Measurements from ENCODE around the gene ANKRD61.
"Not testable (repeated sequence)": the region's sequence is repeated elsewhere in the genome, so short reads cannot be mapped to it uniquely, and the experiment has no call there.

ANKRD61 gene

GRCh38 chr7:6022707-6023106, 8.5 kb upstream of the ANKRD61 start:
- peaks cover 17% of the 10 kb centered on the region for H3K4me1 Mint-ChIP-seq
- H3K27ac Mint-ChIP-seq: no peak overlapping the region
- ATAC-seq (ENCODE audit: low read depth) (no peak), DNase-seq (ENCODE audit: low spot score in 2 of 2) (no peak)
- H3K9me3 Mint-ChIP-seq: no peaks in the 10 kb centered on the region
- no peak overlapping the region for H3K4me3 Mint-ChIP-seq
- peaks cover 43% of the 10 kb centered on the region for H3K36me3 Mint-ChIP-seq
- no peaks in the 10 kb centered on the region for H3K27me3 Mint-ChIP-seq

GRCh38 chr7:6023974-6024435, 7.2 kb upstream of the ANKRD61 start:
- peak overlapping the region; percentile 12 for H3K27ac Mint-ChIP-seq
- DNase-seq (ENCODE audit: low spot score in 2 of 2): no peak
- ATAC-seq (ENCODE audit: low read depth): no peak
- peaks cover 17% of the 10 kb centered on the region for H3K4me1 Mint-ChIP-seq
- H3K36me3 Mint-ChIP-seq: peaks cover 44% of the 10 kb centered on the region
- H3K27me3 Mint-ChIP-seq: no peaks in the 10 kb centered on the region
- no peak overlapping the region for H3K4me3 Mint-ChIP-seq
- no peaks in the 10 kb centered on the region for H3K9me3 Mint-ChIP-seq

GRCh38 chr7:6026011-6026819, 5.0 kb upstream of the ANKRD61 start:
- H3K9me3 Mint-ChIP-seq: no peaks in the 10 kb centered on the region
- ATAC-seq (ENCODE audit: low read depth): peak; percentile 100

GRCh38 chr7:6026820-6027311, 4.3 kb upstream of the ANKRD61 start:
- Mint-ChIP-seq H3K27me3 (no peaks in the 10 kb centered on the region), H3K4me1 (peaks cover 20% of the 10 kb centered on the region), H3K4me3 (peak overlapping the region; percentile 86), H3K9me3 (no peaks in the 10 kb centered on the region), H3K36me3 (peaks cover 36% of the 10 kb centered on the region), H3K27ac (peak overlapping the region; percentile 93)
- ATAC-seq (ENCODE audit: low read depth) (peak; percentile 13), DNase-seq (ENCODE audit: low spot score in 2 of 2) (no peak)

More at GRCh38 chr7:6026011-6026819, 5.0 kb upstream of the ANKRD61 start:
- peaks cover 17% of the 10 kb centered on the region for H3K4me1 Mint-ChIP-seq
- peak overlapping the region; percentile 86 for H3K4me3 Mint-ChIP-seq
- peaks cover 38% of the 10 kb centered on the region for H3K36me3 Mint-ChIP-seq
- H3K27me3 Mint-ChIP-seq: no peaks in the 10 kb centered on the region
- peak; percentile 67 to 68 for DNase-seq (ENCODE audit: low spot score in 2 of 2)
- peak overlapping the region; percentile 93 for H3K27ac Mint-ChIP-seq

GRCh38 chr7:6027806-6028365, 3.3 kb upstream of the ANKRD61 start:
- DNase-seq (ENCODE audit: low spot score in 2 of 2) (no peak), ATAC-seq (ENCODE audit: low read depth) (no peak)
- Mint-ChIP-seq H3K27me3 (no peaks in the 10 kb centered on the region), H3K4me1 (peaks cover 20% of the 10 kb centered on the region), H3K27ac (peak overlapping the region; percentile 93), H3K36me3 (peaks cover 30% of the 10 kb centered on the region), H3K4me3 (no peak overlapping the region), H3K9me3 (no peaks in the 10 kb centered on the region)

- ATAC-seq (ENCODE audit: low read depth) (no peak), DNase-seq (ENCODE audit: low spot score in 2 of 2) (no peak)
- peaks cover 29% of the 10 kb centered on the region for H3K36me3 Mint-ChIP-seq
- peaks cover 20% of the 10 kb centered on the region for H3K4me1 Mint-ChIP-seq
- H3K4me3 Mint-ChIP-seq: no peak overlapping the region
- no peak overlapping the region for H3K27ac Mint-ChIP-seq
- no peaks in the 10 kb centered on the region for H3K9me3 Mint-ChIP-seq
- H3K27me3 Mint-ChIP-seq: no peaks in the 10 kb centered on the region
These were observed 2.6 kb upstream of the ANKRD61 start for GRCh38 chr7:6028563-6028962.

- H3K27me3 Mint-ChIP-seq: no peaks in the 10 kb centered on the region
- ATAC-seq (ENCODE audit: low read depth): no peak
- no peak for DNase-seq (ENCODE audit: low spot score in 2 of 2)
- H3K4me3 Mint-ChIP-seq: no peak overlapping the region
- H3K36me3 Mint-ChIP-seq: peaks cover 28% of the 10 kb centered on the region
- H3K27ac Mint-ChIP-seq: peak overlapping the region; percentile 47
- H3K4me1 Mint-ChIP-seq: peaks cover 10% of the 10 kb centered on the region
- H3K9me3 Mint-ChIP-seq: no peaks in the 10 kb centered on the region
These were observed 391 bp downstream of the ANKRD61 start for GRCh38 chr7:6031567-6031966.

GRCh38 chr7:6032167-6032566, 991 bp downstream of the ANKRD61 start:
- Mint-ChIP-seq H3K4me3 (no peak overlapping the region), H3K36me3 (peaks cover 27% of the 10 kb centered on the region)
- no peak for ATAC-seq (ENCODE audit: low read depth)

GRCh38 chr7:6032641-6033040, 1.5 kb downstream of the ANKRD61 start:
- no peak overlapping the region for H3K4me3 Mint-ChIP-seq
- no peak for ATAC-seq (ENCODE audit: low read depth)
- H3K36me3 Mint-ChIP-seq: peaks cover 28% of the 10 kb centered on the region
- H3K27me3 Mint-ChIP-seq: no peaks in the 10 kb centered on the region
- no peak for DNase-seq (ENCODE audit: low spot score in 2 of 2)
- no peaks in the 10 kb centered on the region for H3K9me3 Mint-ChIP-seq
- peak overlapping the region; percentile 31 for H3K27ac Mint-ChIP-seq
- peaks cover 3% of the 10 kb centered on the region for H3K4me1 Mint-ChIP-seq

More at GRCh38 chr7:6032167-6032566, 991 bp downstream of the ANKRD61 start:
- Mint-ChIP-seq H3K9me3 (no peaks in the 10 kb centered on the region), H3K4me1 (peaks cover 4% of the 10 kb centered on the region), H3K27ac (no peak overlapping the region), H3K27me3 (no peaks in the 10 kb centered on the region)
- no peak for DNase-seq (ENCODE audit: low spot score in 2 of 2)

- Mint-ChIP-seq H3K27ac (no peak overlapping the region), H3K27me3 (no peaks in the 10 kb centered on the region), H3K36me3 (peaks cover 27% of the 10 kb centered on the region), H3K4me3 (no peak overlapping the region), H3K4me1 (peaks cover 3% of the 10 kb centered on the region), H3K9me3 (no peaks in the 10 kb centered on the region)
- DNase-seq (ENCODE audit: low spot score in 2 of 2) (no peak), ATAC-seq (ENCODE audit: low read depth) (no peak)
These were observed 4.0 kb downstream of the ANKRD61 start for GRCh38 chr7:6035165-6035564.

GRCh38 chr7:6035686-6036085, 4.5 kb downstream of the ANKRD61 start:
- Mint-ChIP-seq H3K4me3 (no peak overlapping the region), H3K27me3 (no peaks in the 10 kb centered on the region), H3K27ac (no peak overlapping the region), H3K4me1 (peaks cover 3% of the 10 kb centered on the region), H3K9me3 (no peaks in the 10 kb centered on the region), H3K36me3 (peaks cover 30% of the 10 kb centered on the region)
- no peak for DNase-seq (ENCODE audit: low spot score in 2 of 2)
- no peak for ATAC-seq (ENCODE audit: low read depth)

GRCh38 chr7:6049780-6050179, 18.6 kb downstream of the ANKRD61 start:
- no peaks in the 10 kb centered on the region for H3K9me3 Mint-ChIP-seq
- H3K4me1 Mint-ChIP-seq: peaks cover 2% of the 10 kb centered on the region
- no peak for DNase-seq (ENCODE audit: low spot score in 2 of 2)
- ATAC-seq (ENCODE audit: low read depth): no peak
- H3K27ac Mint-ChIP-seq: no peak overlapping the region
- no peak overlapping the region for H3K4me3 Mint-ChIP-seq
- H3K27me3 Mint-ChIP-seq: no peaks in the 10 kb centered on the region
- H3K36me3 Mint-ChIP-seq: peaks cover 16% of the 10 kb centered on the region

- H3K36me3 Mint-ChIP-seq: peaks cover 16% of the 10 kb centered on the region
- H3K9me3 Mint-ChIP-seq: not testable (repeated sequence)
These were observed 20.0 kb downstream of the ANKRD61 start for GRCh38 chr7:6051185-6051584.

GRCh38 chr7:6056616-6057015, 25.4 kb downstream of the ANKRD61 start:
- no peak overlapping the region for H3K4me3 Mint-ChIP-seq
- no peak for ATAC-seq (ENCODE audit: low read depth)
- no peaks in the 10 kb centered on the region for H3K27me3 Mint-ChIP-seq
- DNase-seq (ENCODE audit: low spot score in 2 of 2): no peak
- peaks cover 4% of the 10 kb centered on the region for H3K36me3 Mint-ChIP-seq
- peaks cover 13% of the 10 kb centered on the region for H3K4me1 Mint-ChIP-seq
- no peaks in the 10 kb centered on the region for H3K9me3 Mint-ChIP-seq
- H3K27ac Mint-ChIP-seq: no peak overlapping the region

More at GRCh38 chr7:6051185-6051584, 20.0 kb downstream of the ANKRD61 start:
- H3K27ac Mint-ChIP-seq; ATAC-seq (ENCODE audit: low read depth); H3K4me3 Mint-ChIP-seq; H3K27me3 Mint-ChIP-seq; H3K4me1 Mint-ChIP-seq; DNase-seq (ENCODE audit: low spot score in 2 of 2): not testable (repeated sequence)
